HFFc6 (cell line): ENCODE results near the gene KCP. TPM values are rescaled to one million over a fixed set of nuclear protein-coding genes. Genes with fewer than 3 reads are reported as not detected.

ENCODE experiments used
- DNase-seq: peaks from one replicate; pipeline ENCODE4 v3.0.0-alpha.2; 2018
- H3K27ac Mint-ChIP-seq: 2 replicates; pipeline ENCODE4 v1.8.0; 2020; ENCODE audit warnings: mild to moderate bottlenecking, mixed read lengths
- H3K27me3 Mint-ChIP-seq: 2 replicates; pipeline ENCODE4 v1.8.0; 2021; ENCODE audit warnings: mild to moderate bottlenecking, moderate library complexity, mixed read lengths; ENCODE audit not compliant: insufficient read depth
- H3K36me3 Mint-ChIP-seq: 2 replicates; pipeline ENCODE4 v1.8.0; 2021; ENCODE audit warnings: low read depth, mixed read lengths
- H3K4me1 Mint-ChIP-seq: 2 replicates; pipeline ENCODE4 v1.8.0; 2020; ENCODE audit warnings: low read depth, mixed read lengths
- H3K4me3 Mint-ChIP-seq: 2 replicates; pipeline ENCODE4 v1.8.0; 2020; ENCODE audit warnings: mild to moderate bottlenecking, moderate library complexity, mixed read lengths
- H3K9me3 Mint-ChIP-seq: 2 replicates; pipeline ENCODE4 v1.8.0; 2020; ENCODE audit warnings: mild to moderate bottlenecking, mixed read lengths
- CTCF ChIP-seq: fragments of 200-600 bp; sonication (generic); IDR thresholded peaks from 2 replicates; pipeline ENCODE4 v1.5.0; 2021; ENCODE audit warnings: antibody characterized with exemption, mild to moderate bottlenecking
- total RNA-seq, 6 experiments: library from RNA; stranded (reverse); fragmentation: NEBNext Ultra II Directional; extraction: Animal tissue kit (Norgen Biotek cat#: 25700); gene quantifications; 2 replicates in 1 of 6; 3 replicates in 5 of 6; pipeline ENCODE4 v1.2.3, GENCODE V29; 2021

KCP gene
- total RNA-seq, 6 experiments from 2014 or later: 0.05 to 0.07 TPM; not detected in 4

GRCh38 chr7:128912281-128912680, 1.8 kb upstream of the KCP start:
- Mint-ChIP-seq H3K4me3 (no peak overlapping the region), H3K27me3 (peaks cover 43% of the 10 kb centered on the region), H3K27ac (no peak overlapping the region), H3K36me3 (no peaks in the 10 kb centered on the region), H3K9me3 (no peaks in the 10 kb centered on the region), H3K4me1 (peaks cover 18% of the 10 kb centered on the region)
- TF ChIP-seq CTCF: no peak
- no peak for DNase-seq

GRCh38 chr7:128911423-128912031, 1.0 kb upstream of the KCP start:
- Mint-ChIP-seq H3K27ac (no peak overlapping the region), H3K27me3 (peaks cover 36% of the 10 kb centered on the region)

GRCh38 chr7:128909625-128910568, 612 bp downstream of the KCP start:
- H3K36me3 Mint-ChIP-seq: no peaks in the 10 kb centered on the region
- peak overlapping the region; percentile 88 for H3K4me3 Mint-ChIP-seq
- DNase-seq: peak; percentile 29
- no peak for TF ChIP-seq CTCF
- H3K27ac Mint-ChIP-seq: no peak overlapping the region
- H3K4me1 Mint-ChIP-seq: peaks cover 14% of the 10 kb centered on the region
- H3K9me3 Mint-ChIP-seq: no peaks in the 10 kb centered on the region
- peaks cover 42% of the 10 kb centered on the region for H3K27me3 Mint-ChIP-seq

More at GRCh38 chr7:128911423-128912031, 1.0 kb upstream of the KCP start:
- no peaks in the 10 kb centered on the region for H3K9me3 Mint-ChIP-seq
- no peaks in the 10 kb centered on the region for H3K36me3 Mint-ChIP-seq
- DNase-seq: no peak
- no peak for TF ChIP-seq CTCF
- peaks cover 18% of the 10 kb centered on the region for H3K4me1 Mint-ChIP-seq
- H3K4me3 Mint-ChIP-seq: no peak overlapping the region

GRCh38 chr7:128908750-128909624, 1.5 kb downstream of the KCP start:
- no peak for TF ChIP-seq CTCF
- no peak for DNase-seq

More at GRCh38 chr7:128908750-128909624, 1.5 kb downstream of the KCP start:
- no peaks in the 10 kb centered on the region for H3K9me3 Mint-ChIP-seq
- H3K36me3 Mint-ChIP-seq: no peaks in the 10 kb centered on the region
- peaks cover 41% of the 10 kb centered on the region for H3K27me3 Mint-ChIP-seq
- peak overlapping the region; percentile 88 for H3K4me3 Mint-ChIP-seq
- peaks cover 14% of the 10 kb centered on the region for H3K4me1 Mint-ChIP-seq
- H3K27ac Mint-ChIP-seq: no peak overlapping the region
